NCI-H1092 (cell line): Measurements from ENCODE around the gene MPC2.
"Not testable (repeated sequence)": the region's sequence is repeated elsewhere in the genome, so short reads cannot be mapped to it uniquely, and the experiment has no call there.

Experiments
- DNase-seq: peaks from one replicate; lab custom pipeline; 2025; lab: John Stamatoyannopoulos, UW

MPC2 gene

DNA sequence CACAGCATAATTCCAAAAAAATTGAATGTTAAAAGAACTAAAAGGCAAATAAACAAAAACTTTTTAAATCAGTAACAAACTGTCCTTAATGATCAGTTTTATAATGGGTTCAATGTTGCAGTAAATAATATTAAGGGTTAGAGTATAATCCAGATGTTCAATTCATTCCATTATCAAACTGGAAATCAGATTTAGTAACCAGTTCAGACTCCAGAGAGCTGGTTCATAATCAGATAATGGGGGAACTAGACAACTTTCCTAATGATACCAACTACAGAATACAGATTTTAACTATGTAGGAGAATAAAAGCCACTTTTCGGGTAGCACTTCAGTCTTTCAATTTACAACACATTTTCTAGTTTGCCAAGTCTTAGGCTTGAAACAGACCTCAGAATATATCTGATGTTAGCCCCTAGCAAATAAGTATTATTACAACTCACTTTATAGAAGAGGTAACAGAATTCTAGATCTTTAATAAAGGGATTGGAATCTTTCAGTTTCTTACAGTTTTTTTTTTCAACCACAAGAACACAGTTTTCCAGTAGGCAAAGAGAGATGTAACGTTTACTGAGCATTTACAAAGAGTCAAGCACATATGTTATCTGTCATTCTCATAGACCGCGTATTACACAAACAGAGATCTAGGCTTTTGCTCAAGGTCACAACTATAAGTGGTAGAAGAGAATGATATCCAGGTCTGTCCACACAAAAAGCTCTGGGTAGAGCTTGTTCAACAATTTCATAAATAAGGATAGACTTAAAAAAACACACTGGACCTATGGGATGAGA is 2.3 kb downstream of the MPC2 start:
- no peak for DNase-seq

DNA sequence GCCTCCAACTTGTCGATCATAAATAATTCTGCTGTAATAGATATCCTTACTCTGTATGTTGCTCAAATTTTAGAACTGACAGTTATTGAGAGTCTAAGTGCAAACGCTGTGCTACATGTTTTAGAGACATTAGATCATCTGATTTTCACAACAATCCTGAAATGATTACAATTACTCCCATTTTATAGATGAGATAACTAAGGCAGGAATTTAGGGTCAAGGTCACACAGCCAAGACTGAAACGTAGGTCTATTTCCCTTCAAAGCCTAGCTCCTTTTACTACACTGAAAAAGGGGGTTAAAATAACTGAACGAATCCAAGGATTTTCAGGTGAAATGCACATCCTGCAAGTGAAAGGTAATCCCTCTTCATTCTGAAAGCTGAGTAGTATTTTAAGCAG is 3.1 kb downstream of the MPC2 start:
- DNase-seq, result no peak

DNA sequence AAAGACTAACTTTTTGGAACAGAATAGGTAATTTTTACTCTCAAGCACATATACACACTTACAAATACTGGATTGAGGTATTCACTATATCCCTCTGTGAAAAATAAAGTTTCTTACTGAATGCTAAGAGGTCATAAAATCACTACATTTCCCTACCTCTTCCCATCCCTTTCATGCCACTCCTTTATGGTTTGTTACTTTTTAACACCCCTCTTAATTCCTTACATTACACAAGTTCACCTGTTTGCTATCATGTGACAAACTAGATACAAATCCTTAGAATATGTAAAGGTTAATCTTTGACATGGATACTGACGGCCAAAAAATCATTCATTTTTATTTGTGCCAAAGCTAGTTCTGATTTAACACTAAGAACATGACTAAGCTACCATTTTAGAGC is 7.1 kb downstream of the MPC2 start:
- DNase-seq, result no peak

DNA sequence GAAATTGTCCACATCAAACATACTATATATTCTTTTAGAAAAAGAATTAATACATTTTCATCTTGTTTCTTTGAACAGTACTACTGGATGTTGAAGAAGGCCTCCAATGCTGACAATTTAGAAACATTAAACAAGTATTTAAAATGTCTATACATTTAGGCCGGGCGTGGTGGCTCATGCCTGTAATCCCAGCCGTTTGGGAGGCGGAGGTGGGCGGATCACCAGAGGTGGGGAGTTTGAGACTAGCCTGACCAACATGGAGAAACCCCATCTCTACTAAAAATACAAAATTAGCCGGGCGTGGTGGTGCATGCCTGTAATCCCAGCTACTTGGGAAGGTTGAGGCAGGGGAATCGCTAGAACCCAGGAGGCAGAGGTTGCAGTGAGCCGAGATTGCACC is 8.0 kb downstream of the MPC2 start:
- DNase-seq, result not testable (repeated sequence)

DNA sequence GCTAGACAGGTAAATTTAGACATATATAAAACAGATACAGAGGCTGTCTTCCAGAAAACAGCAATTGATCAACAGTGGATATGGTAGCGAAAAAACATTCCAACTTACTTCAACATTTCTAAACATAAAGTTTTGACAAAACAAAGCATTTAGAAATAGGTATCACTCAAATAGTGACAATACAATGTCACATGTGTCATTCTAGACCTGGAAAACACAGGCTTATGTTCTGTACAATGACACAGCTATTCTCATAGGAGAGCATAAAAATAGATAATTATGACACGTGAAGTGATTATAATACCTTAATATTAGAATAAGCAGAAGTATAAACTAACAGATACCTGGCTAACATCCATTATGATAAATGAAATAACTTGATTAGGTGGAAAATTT is 8.4 kb downstream of the MPC2 start:
- DNase-seq, result no peak

DNA sequence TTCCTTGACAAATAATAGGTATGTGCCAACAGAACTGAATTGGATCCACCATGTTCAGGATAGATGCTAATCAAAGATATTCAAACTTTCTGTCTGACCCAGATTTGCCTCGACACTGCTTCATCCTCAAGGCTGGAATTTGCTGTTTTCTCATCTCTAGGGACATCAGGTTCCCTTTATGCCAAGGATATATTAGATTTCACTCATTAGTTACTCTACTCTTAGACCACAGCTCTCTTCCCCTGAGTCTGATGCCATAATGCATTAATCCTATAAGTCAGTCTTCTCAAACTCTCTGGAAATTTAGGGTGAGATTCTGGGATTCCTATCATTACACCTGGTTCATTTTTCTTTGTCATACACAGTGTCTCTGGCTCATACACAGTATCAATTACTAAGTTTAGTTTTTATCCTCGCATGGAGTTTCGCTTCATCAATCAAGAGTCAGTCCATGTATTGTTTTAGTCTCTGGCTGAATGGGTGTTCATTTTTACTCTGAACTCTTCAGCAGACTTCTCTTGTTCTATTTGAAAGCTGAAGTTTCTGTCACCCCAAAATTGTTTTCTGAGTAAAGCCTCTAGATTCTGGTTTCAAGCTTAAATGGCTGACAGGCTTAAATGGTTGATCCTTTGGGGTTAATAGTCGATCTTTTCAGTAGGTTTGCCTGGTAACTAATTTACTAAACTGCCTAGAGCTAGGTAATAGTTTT is 9.7 kb downstream of the MPC2 start:
- no peak for DNase-seq

DNA sequence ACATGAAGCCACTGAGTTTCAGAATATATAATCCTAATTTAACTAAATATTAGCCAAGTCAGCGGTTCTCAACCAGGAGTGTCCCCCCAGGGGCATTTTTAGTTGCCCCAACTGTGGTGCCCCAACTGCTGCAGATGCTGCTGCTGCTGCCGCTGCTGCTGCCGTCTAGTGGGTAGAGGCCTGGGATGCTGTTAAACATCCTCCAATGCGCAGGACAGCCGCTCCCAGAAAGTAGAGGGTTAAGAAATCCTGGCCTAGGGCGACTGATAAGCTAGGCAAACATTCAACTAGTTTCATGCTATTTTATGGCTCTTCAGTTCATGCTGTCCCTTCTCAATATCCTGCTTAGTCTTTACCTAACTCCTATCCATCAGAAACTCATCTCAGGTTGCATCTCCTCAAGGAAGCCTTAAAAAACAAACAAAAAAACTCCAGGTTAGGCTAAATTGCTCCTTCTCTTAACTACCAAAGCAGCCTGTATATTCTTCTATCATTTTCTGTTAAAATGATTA is 10.3 kb downstream of the MPC2 start:
- DNase-seq, result no peak

DNA sequence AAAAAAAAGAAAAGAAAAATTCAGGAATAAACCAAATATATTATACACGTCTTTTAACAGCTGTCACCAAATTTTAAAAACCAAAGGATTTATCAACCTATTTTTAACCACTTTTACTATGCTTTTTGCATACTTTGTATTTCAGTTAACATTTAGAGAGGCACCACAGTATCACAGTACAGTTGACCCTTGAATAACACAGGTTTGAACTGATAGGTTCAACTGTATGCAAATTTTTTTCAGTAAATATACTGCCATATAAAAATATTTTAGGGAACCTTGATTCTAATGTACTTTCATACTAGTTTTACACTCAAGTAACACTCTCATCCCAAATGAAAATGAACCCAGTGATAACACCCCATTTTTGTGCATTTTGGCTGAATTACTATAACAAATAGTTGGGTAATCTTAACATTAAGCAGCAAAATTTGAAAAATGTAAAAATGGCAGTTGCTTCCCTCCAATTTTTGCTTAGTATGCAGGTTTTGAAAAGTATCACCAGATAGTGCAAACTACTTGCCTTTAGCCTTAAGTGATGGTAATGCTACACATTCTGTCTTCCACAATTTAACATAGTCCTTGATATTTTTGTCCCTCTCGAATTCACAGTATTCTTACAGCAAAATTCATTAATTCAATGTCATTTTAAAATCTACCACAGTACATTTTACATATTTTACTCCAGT is 12.2 kb downstream of the MPC2 start:
- DNase-seq, result no peak

DNA sequence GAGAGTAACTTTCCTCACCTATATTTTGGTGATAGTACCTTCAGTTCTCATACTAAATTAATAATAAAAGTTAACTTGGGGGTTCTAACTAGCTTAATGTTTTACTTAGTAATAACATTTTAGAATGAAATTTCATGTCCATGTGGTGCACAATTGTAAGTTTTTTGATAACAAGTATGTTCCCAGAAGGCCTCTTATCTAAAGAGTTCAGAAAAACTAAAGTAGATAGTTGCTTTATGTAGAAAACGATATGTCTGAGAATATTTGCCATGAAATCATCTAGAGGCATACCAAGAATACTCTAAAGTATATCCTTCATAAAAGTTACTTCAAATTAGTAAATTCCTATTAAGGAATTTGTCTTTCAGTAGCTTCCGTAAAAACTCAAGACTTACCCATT is 12.8 kb downstream of the MPC2 start:
- DNase-seq, result no peak

DNA sequence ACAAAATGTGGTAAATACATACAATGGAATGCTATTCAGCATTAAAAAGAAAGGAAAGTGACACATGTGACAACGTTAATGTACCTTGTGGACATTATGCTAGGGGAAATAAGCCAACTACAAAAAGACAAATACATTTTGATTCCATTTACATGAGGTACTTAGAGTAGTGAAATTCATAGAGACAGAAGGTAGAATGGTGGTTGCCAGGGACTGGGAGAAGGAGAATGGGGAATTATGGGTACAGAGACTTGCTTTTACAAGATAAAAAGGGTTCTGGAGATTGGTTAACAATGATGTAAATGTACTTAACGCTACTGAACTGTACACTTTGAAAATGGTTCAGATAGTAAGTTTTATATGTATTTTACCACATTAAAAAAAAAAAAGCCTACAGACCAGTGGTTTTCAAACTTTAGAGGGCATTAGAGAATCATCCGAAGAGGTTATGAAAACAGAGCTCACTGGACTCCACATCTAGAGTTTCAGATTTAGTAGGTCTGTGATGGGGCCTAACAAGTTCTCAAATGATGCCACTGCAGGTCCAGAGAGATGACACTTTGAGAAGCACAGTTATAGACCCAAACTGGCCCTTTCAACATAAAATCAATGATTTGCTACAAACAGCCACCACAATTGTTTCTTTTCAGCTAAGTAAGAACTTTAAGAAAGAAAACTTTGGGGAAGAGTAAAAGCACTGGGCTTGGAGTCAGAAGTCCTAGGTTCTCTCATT is 13.4 kb downstream of the MPC2 start:
- no peak for DNase-seq

DNA sequence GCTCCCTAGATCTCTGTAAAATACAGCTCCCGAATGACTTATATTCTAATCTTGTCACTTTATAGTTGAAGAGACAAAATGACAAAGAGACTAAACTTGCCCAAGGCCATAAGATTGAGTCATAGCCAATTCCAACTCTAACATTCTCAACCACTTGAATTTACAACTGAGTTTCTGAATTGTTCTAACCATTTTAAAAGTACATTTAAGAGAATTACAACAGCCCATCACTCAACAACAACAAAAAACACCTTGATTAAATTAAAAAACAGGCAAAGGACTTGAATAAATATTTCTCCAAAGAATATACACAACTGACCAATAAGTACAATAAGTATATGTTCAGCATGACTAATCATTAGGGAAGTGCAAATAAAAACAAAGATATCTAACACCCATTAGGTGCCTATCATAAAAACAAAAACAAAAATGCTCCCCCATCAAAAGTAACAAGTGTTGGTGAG is 14.2 kb downstream of the MPC2 start:
- DNase-seq, result no peak

DNA sequence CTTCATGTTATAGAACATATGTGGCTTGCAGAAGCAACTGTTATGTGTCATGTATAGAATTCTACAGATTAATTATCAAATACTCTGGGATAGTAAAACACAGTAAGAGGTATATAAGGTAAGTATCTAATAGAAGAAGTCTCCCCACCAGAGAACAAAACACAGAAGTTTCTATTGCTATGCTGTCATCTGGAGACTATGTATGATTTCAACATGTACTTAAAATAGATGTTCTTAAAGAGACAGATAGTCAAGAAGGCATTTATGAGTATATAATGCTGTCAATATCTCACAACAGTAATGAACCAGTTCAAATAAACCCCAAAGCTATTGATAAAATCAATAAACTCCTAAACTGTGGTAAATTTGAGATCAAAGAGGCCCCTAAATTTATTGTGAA is 14.8 kb downstream of the MPC2 start:
- DNase-seq, result no peak

DNA sequence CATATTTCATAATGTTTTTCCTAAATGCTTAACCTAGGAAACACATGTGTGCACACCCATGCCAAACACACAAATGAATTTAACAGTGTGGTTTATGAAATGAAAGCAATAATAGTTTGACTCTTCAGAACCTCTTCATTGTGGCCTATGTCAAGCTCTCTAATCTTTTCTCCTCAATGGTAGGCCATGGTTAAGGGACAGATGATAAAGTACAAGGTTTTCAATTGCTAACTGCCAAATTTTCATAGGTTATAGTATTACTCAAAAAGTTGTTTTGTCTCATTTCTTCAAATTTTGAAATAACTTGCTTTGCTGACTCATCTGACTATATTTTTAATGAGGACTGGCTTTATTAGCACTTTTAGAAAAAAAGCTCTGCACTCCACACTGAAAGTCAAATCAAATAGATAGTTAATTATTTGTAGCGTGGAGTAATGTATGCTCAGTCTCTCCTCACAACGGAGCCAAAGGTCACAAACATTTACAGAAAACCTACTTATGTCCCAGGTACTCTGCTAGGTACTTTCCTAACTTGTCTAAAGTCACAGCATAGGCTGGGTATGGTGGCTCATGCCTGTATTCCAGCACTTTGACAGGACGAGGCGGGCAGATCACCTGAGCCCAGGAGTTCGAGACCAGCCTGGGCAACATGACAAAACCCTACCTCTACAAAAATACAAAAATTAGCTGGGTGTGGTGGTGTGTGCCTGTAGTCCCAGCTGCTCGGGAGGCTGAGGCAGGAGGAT is 19.9 kb downstream of the MPC2 start:
- DNase-seq, result no peak

DNA sequence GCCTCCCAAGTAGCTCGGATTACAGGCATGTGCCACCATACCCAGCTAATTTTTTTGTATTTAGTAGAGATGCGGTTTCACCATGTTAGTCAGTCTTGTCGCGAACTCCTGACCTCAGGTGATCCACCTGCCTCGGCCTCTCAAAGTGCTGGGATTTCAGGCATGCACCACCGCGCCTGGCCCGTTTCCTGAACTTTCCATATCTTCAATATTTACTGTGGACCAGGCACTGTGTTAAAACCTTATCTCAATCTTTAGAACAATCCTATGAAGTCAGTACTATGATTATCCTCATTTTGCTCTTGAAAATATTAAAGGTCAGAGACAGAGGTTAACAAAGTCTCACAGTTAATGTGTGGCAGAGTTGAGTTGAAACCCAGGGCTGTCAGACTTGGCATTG is 21.3 kb downstream of the MPC2 start:
- DNase-seq, result no peak

DNA sequence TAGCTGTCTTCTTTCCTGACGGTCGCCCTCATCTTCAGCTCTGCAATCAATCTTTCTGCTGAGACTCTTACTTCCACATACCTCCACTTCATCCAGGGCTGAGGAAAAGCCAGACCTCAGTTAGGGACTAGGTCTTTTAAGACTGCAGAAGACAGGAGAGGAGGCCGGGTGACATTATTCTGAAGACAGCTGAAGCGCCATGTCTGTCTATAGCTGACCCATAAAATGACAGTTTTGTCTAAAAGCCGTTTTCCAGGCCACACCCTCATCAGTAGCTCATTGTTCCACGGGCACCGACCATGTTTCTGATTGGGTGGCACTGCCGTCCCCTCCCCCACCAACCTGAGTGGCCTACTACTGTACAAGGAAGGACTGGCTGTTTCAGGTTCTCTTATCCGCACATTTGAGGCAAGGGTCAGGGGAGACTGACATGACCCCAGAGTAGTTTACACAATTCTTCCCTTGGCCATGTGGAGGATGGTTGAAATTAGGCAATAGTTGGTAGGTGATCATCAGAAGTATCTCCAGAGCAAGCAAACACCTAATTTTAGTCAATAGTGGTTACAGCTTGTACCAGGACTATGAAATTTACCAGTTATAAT is 22.9 kb downstream of the MPC2 start, which contains the start of gene ADCY10:
Gene ADCY10, minus strand, starts transcription at position 240 of the 602 bp plus-strand sequence. CDS start 8,994 bp downstream, outside the sequence.
- DNase-seq, result no peak

DNA sequence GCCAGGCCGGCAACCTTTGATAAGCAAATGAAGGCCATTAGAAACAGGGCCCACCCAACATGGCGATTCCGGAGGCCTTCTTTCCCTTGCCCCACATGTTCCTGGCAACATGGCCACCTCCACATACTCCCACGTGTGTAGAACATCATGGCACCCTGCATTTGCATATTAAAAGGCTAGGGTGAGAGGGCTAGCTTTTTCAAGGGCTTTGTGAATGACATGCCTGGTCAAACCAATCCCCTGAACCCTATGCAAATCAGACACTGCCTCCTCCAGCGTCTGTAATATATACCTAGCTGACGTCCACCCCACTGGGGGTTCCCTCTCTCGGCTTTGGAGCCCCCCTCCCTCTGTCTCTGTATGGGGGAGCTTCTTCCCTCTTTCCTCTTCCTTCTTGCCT is 24.6 kb downstream of the MPC2 start:
- DNase-seq, result no peak

DNA sequence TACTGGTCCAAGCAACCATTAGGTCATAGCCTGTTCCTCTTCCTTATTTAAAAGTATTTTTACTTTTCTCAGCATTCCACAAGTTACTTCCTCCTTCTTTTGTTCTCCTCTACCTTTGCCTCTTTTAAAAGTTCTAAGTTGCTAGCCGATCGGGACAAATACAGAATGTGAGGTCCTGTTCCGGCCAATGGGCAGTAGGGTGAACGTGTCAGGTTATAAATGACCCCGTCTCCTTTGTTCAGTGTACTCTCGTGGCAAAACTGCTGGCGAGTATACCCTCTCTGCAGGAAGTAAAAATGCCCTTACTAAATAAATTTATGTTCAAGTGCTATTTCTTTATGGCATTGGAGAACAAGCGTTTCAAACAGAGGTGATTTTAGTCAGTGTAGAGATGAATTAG is 25.5 kb downstream of the MPC2 start:
- DNase-seq, result no peak

DNA sequence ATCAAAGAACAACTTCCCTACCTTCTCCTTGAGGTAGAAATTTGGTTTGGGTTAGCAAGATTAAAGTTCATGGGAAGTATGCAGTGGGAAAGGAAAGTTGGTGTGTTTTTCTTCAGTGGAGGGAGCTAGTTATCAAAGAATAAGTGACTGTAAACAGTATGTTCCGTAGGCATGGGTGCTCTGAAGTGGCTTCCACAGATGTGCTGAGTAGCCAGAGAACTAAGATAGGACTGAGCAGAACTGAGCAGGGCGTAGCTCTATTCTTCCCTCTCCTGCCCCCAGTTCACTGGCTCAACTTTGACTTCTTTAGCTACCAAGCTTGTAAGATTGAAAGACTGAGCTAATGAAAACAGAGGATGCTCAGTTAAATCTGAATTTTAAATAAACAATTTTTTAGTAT is 26.3 kb downstream of the MPC2 start:
- DNase-seq, result no peak

DNA sequence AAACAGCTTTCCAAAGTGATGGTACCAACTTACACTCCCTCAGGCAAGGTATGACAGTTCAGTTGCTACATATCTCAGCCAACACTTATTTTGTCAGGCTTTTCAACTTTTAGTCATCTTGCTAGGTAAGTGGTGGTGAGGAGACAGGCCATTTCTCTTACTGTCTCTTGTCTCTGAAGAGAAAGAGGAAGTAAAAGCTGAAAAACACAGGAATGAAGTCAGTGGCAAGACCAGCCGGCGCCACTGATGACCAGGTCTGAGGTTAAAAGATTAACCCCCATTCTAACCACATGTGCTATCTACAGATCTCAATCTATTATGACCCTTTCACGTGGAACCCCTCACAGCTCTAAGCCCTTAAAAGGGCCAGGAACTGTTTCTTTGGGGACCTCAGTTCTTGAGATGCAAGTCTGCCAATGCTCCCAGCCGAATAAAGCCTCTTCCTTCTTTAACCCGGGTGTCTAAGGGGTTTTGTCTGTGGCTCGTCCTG is 27.1 kb downstream of the MPC2 start:
- DNase-seq, result no peak

DNA sequence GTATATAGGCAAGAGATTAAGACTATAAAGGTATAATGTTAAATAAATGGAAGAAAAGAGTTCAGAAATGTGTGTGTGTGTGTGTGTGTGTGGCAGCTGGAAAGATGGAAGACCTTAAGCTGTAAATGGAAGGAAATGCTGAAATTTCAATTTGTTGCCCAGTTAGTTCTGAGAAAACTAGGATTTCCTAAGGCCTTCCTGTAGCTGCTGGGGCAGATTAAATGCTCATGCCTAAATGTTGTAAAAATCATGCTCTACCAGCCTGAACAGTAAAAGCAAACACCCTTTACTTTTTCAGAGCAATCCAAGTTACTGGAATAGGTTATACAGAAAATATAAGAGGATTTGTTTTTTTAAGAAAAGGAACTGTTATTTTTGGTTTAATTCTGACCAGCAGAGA is 31.2 kb downstream of the MPC2 start:
- DNase-seq, result no peak

DNA sequence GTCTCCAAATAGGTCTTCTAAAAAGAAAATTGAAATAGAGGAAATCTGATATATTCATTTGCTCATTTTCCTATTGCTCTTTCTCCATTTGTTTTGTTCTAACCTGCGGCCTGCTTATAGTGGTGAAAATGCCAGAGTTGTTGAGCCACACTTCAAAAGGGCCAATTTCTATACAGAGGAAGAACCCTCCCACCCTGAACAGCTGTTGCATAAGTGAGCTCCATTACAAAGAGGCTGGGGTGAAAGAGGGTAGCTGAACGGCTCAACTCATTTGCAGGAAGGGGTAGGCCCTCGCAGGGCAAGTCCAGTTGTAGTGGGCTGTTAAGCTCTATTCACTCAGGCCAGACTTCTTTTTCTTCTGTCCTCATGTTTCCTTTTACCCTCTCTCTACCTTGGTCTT is 31.7 kb downstream of the MPC2 start:
- no peak for DNase-seq
